ENCODE data around the gene SNRNP25. TPM values are rescaled to one million over a fixed set of nuclear protein-coding genes. Genes with fewer than 3 reads are reported as not detected.
A peak's percentile ranks its signal among the peaks of the same experiment; 100 is the strongest.

The SNRNP25 gene
- total and polyA plus RNA-seq, 9 of the 15 experiments (the other 6 are each of a cell fraction or from before 2014, with no cell fraction given): 59.0 to 176 (median 108) TPM

DNA sequence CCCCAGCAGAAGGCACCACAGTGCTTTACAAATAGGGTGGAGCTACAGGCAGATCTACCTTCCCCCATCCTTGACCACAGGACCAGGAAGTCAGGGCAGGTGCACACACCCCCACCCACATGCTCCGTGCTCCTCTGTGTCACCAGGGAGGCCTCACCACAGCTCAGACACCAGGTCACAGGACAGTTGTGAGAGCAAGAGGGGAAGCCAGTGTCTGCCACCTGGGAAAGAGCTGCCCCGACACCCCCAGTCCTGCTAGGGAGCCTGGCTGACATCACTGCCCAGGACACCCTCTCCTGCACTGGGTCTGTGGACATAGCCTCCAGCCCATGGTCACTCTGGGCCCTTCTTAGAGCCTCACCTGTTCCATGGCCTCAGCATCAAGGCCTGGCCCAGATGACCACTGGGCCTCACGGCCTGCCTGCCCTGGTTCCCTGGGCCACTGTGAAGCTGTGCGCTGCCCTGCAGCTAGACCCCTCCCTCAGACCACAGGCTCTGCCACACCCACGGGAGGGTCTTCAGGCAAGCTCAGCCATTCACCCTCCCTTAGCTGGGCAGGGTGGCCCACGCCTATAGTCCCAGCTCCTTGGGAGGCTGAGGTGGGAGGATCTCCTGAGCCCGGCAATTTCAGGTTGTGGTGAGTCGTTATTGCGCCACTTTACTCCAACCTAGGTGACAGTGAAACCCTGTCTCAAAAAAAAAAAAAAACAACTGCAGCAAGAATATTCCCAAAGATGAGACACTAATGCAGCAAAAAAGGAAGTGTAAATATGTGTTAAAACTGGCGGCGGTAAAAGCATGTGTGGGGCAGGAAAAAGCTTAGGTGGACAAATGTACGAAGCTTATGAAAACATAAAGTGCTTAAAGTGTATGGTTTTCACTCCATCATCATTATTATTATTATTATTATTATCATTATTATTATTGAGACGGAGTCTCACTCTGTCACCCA is 14.4 kb upstream of the SNRNP25 start (continued):
- TF ChIP-seq ZNF143 (CRISPR knock-in tag; IDR thresholded peaks at IDR 0.05) (no peak), SRSF7 (optimal IDR thresholded peaks at IDR 0.05; ENCODE audit: low read depth, low read length) (no peak)
- TF ChIP-seq, protein P1, sequence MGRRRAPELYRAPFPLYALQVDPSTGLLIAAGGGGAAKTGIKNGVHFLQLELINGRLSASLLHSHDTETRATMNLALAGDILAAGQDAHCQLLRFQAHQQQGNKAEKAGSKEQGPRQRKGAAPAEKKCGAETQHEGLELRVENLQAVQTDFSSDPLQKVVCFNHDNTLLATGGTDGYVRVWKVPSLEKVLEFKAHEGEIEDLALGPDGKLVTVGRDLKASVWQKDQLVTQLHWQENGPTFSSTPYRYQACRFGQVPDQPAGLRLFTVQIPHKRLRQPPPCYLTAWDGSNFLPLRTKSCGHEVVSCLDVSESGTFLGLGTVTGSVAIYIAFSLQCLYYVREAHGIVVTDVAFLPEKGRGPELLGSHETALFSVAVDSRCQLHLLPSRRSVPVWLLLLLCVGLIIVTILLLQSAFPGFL (CRISPR knock-in tag; IDR thresholded peaks at IDR 0.05): no peak

DNA sequence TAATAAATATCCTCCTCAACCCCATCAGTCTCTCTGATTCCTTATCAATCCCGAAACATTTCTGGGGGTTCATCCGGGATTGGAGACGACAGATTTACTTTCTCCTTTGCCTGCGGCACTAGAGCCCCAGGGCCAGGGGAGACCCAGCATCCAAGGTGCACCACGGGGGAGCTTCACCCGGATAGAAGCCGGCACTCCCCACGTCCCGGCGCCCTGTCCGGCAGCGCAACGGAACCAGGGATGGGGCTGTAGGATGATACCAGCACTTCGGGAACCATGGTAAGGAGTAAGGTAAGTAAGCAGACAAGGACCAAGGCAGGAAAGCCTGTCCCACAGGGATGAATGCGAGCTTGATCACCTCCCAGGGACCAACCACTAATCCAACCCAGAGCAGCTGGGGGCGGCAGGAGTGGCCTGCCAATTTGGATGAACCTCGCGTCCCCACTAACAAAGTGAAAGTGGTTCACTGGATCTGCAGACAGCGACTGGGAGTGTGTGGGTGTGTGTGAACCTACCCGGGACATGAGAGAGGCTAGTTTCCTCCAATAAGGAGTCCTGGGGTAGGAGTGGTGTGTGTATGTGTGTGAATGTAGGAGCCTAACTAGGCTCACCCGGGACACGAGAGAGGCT is 12.1 kb upstream of the SNRNP25 start:
- CTCF ChIA-PET (ENCODE audit: low intra/inter-chr PET ratio): no interaction called here
- no TSS peak for BruUV-seq (replicated peaks)
- Histone ChIP-seq H4K20me1 (replicated peaks; ENCODE audit: control insufficient read depth, insufficient read depth, low read length) (peaks cover 21% of the 10 kb centered on the region), H2AFZ (ENCODE audit: low read depth, low read length) (no peak overlapping the region), H3K27me3 (ENCODE audit: control insufficient read depth in 2 of 2, insufficient read depth in 2 of 2, low read length in 2 of 2) (no peaks in the 10 kb centered on the region), H3K9me1 (ENCODE audit: control insufficient read depth, insufficient read depth, low read length) (peaks cover 3% of the 10 kb centered on the region), H3K9ac (ENCODE audit: insufficient read depth in 1 of 2, low read depth in 2 of 2, low read length in 2 of 2) (peak overlapping the region in 1 of 2 experiments; percentile 60; a peak in 1 of 4 replicates), H3K9me3 (replicated peaks; ENCODE audit: control insufficient read depth, insufficient read depth, low read depth, low read length) (no peaks in the 10 kb centered on the region), H3K4me3 (no peak overlapping the region), H3K4me2 (ENCODE audit: insufficient read depth, low read length) (peak overlapping the region; percentile 55), H3K79me2 (ENCODE audit: control insufficient read depth, insufficient read depth, low read length) (peaks cover 10% of the 10 kb centered on the region; the same call in 2 of the 3 replicates), H3K36me3 (ENCODE audit: control insufficient read depth, insufficient read depth, low read length) (peaks cover 79% of the 10 kb centered on the region), H3K27ac (ENCODE audit: extremely low read depth, low read depth, low read length) (peak overlapping the region; percentile 52; the same call in 2 of the 3 replicates), H3K4me1 (replicated peaks in 1 of 2; ENCODE audit: control insufficient read depth in 2 of 2, insufficient read depth in 2 of 2, low read length in 2 of 2) (peaks cover 18 to 30% of the 10 kb centered on the region in 2 experiments)
- TF ChIP-seq SUPT5H (IDR thresholded peaks at IDR 0.05): peak; percentile 33; the same call in 1 of the 2 replicates
- TF ChIP-seq LCOR (CRISPR knock-in tag; IDR thresholded peaks at IDR 0.05): no peak
- no peak for TF ChIP-seq SAP30 (IDR thresholded peaks at IDR 0.05; ENCODE audit: borderline replicate concordance, insufficient read depth, low read depth, low read length, poor library complexity, severe bottlenecking)
- no peak for TF ChIP-seq HSF4 (CRISPR knock-in tag; IDR thresholded peaks at IDR 0.05; ENCODE audit: borderline replicate concordance)
- peak; percentile 36; the same call in 1 of the 2 replicates for TF ChIP-seq POLR2G (IDR thresholded peaks at IDR 0.05; ENCODE audit: low read depth, low read length)
- 0 out of 2 replicates have a peak, but pooled peaks have one; percentile 27 for TF ChIP-seq POLR2A (conservative IDR thresholded peaks at IDR 0.05)
- peak; percentile 32; the same call in 1 of the 2 replicates for TF ChIP-seq EGR1 (conservative IDR thresholded peaks at IDR 0.05)
- 0 out of 2 replicates have a peak, but pooled peaks have one; percentile 24 for TF ChIP-seq RBFOX2 (IDR thresholded peaks at IDR 0.05; ENCODE audit: low read depth, low read length)
- TF ChIP-seq CAMTA2 (CRISPR knock-in tag; conservative IDR thresholded peaks at IDR 0.05): no peak
- no peak for TF ChIP-seq CBX5 (IDR thresholded peaks at IDR 0.05; ENCODE audit: borderline replicate concordance, low read depth)
- TF ChIP-seq JUN (IDR thresholded peaks at IDR 0.05; ENCODE audit: borderline replicate concordance, low read depth, low read length): no peak
- TF ChIP-seq JUN (CRISPR knock-in tag; IDR thresholded peaks at IDR 0.05; ENCODE audit: borderline replicate concordance): no peak
- TF ChIP-seq ZNF586 (CRISPR knock-in tag; conservative IDR thresholded peaks at IDR 0.05): no peak
- TF ChIP-seq, protein P2, sequence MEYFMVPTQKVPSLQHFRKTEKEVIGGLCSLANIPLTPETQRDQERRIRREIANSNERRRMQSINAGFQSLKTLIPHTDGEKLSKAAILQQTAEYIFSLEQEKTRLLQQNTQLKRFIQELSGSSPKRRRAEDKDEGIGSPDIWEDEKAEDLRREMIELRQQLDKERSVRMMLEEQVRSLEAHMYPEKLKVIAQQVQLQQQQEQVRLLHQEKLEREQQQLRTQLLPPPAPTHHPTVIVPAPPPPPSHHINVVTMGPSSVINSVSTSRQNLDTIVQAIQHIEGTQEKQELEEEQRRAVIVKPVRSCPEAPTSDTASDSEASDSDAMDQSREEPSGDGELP (CRISPR knock-in tag; IDR thresholded peaks at IDR 0.05; ENCODE audit: borderline replicate concordance): peak; percentile 20; the same call in 1 of the 2 replicates
- POLR2A ChIA-PET: interaction anchor here (0.6 to 0.9 kb wide), 2 partner anchors 12 to 15 kb away, joined by 4 to 9 read pairs; partner anchors contain the start of genes POLR3K and SNRNP25
- intact Hi-C loops (cut with micrococcal nuclease): no loop called here
- ATAC-seq (peak; percentile 59), DNase-seq (ENCODE audit: extremely low read depth in 1 of 4, low spot score in 3 of 4) (no peak), FAIRE-seq (peak; percentile 26)
- in situ Hi-C loops (cut with MboI): no loop called here
- 82% methylated on average over 22 of the region's 22 CpGs for WGBS (ENCODE audit: insufficient coverage, low coverage, missing lambda C conversion rate)
